Muscle of leg (tissue), 11 donors: Measurements from ENCODE around the gene SYNDIG1. TPM values are rescaled to one million over a fixed set of nuclear protein-coding genes. Genes with fewer than 3 reads are reported as not detected.
A peak's percentile ranks its signal among the peaks of the same experiment; 100 is the strongest.

Source experiments
- DNase-seq: peaks from one replicate; pipeline ENCODE4 v3.0.0; 2013
- H3K27ac ChIP-seq: one replicate; pipeline ENCODE4 v1.5.1; 2013; ENCODE audit warnings: mild to moderate bottlenecking, low read length, control low read depth
- H3K27me3 ChIP-seq: one replicate; pipeline ENCODE4 v1.6.1; 2013; ENCODE audit warnings: low read length; ENCODE audit not compliant: control insufficient read depth, insufficient read depth
- H3K36me3 ChIP-seq: one replicate; pipeline ENCODE4 v1.6.1; 2013; ENCODE audit warnings: low read length; ENCODE audit not compliant: control insufficient read depth, insufficient read depth
- H3K4me1 ChIP-seq: one replicate; pipeline ENCODE4 v1.6.1; 2013; ENCODE audit warnings: low read length; ENCODE audit not compliant: control insufficient read depth, insufficient read depth
- H3K4me3 ChIP-seq: one replicate; pipeline ENCODE4 v1.5.1; 2013; ENCODE audit warnings: low read length, control low read depth
- H3K9me3 ChIP-seq: replicated peaks from 2 replicates; pipeline ENCODE4 v1.6.1; 2013; ENCODE audit warnings: low read depth, low read length; ENCODE audit not compliant: control insufficient read depth
- WGBS: methylation state at CpG from one replicate; pipeline ENCODE4 v1.1.5; 2013; ENCODE audit warnings: missing lambda C conversion rate; ENCODE audit not compliant: insufficient coverage; 5-methylcytosine and 5-hydroxymethylcytosine counted together
- polyA plus RNA-seq, 8 donors: library from polyadenylated mRNA; unstranded; fragments of 120-200 nt; gene quantifications; one replicate each; pipeline versions ENCODE4 v1.2.1 to v1.2.3, GENCODE V29; 2013; ENCODE audit warnings: inconsistent platforms in 1 of 8, low replicate concordance in 1 of 8; ENCODE audit not compliant: insufficient read length in 8 of 8, insufficient read depth in 1 of 8
- total RNA-seq: library from RNA; stranded (reverse); fragments of 120-200 nt; gene quantifications from one replicate; pipeline ENCODE4 v1.2.4, GENCODE V29; 2013

Gene SYNDIG1
- total and polyA plus RNA-seq, 9 donors: 2.5 to 5.3 (median 4.3) TPM

GRCh38 chr20:24638591-24639548 lies 169.4 kb downstream of the SYNDIG1 start:
- Histone ChIP-seq H3K27me3 (no peaks in the 10 kb centered on the region), H3K4me1 (no peaks in the 10 kb centered on the region), H3K27ac (no peak overlapping the region), H3K36me3 (no peaks in the 10 kb centered on the region), H3K4me3 (no peak overlapping the region), H3K9me3 (no peaks in the 10 kb centered on the region)
- DNase-seq: no peak
- 75% methylated on average over 9 of the region's 12 CpGs for WGBS

- H3K27ac ChIP-seq: no peak overlapping the region
- H3K4me1 ChIP-seq: no peaks in the 10 kb centered on the region
These were observed 170.8 kb downstream of the SYNDIG1 start for GRCh38 chr20:24640276-24640675.

GRCh38 chr20:24640686-24641085 lies 171.3 kb downstream of the SYNDIG1 start:
- Histone ChIP-seq H3K4me3 (no peak overlapping the region), H3K27me3 (no peaks in the 10 kb centered on the region), H3K4me1 (no peaks in the 10 kb centered on the region), H3K9me3 (peaks cover 6% of the 10 kb centered on the region), H3K27ac (no peak overlapping the region), H3K36me3 (no peaks in the 10 kb centered on the region)
- WGBS: 82% methylated on average over 4 of the region's 6 CpGs
- no peak for DNase-seq

More at GRCh38 chr20:24640276-24640675, 170.8 kb downstream of the SYNDIG1 start:
- Histone ChIP-seq H3K36me3 (no peaks in the 10 kb centered on the region), H3K4me3 (no peak overlapping the region), H3K9me3 (peaks cover 6% of the 10 kb centered on the region), H3K27me3 (no peaks in the 10 kb centered on the region)
- WGBS: 81% methylated on average over 1 of the region's 2 CpGs
- no peak for DNase-seq

GRCh38 chr20:24643731-24644626 lies 174.6 kb downstream of the SYNDIG1 start:
- Histone ChIP-seq H3K36me3 (no peaks in the 10 kb centered on the region), H3K27ac (no peak overlapping the region), H3K4me3 (no peak overlapping the region), H3K9me3 (peaks cover 6% of the 10 kb centered on the region), H3K27me3 (no peaks in the 10 kb centered on the region), H3K4me1 (peaks cover 3% of the 10 kb centered on the region)
- no peak for DNase-seq
- no CpG with 5 or more reads among the region's 2 CpGs for WGBS

GRCh38 chr20:24646321-24646720 lies 176.9 kb downstream of the SYNDIG1 start:
- no peaks in the 10 kb centered on the region for H3K36me3 ChIP-seq
- peaks cover 6% of the 10 kb centered on the region for H3K9me3 ChIP-seq
- no peak overlapping the region for H3K4me3 ChIP-seq
- no peak for DNase-seq
- H3K4me1 ChIP-seq: peaks cover 3% of the 10 kb centered on the region
- no peaks in the 10 kb centered on the region for H3K27me3 ChIP-seq
- H3K27ac ChIP-seq: no peak overlapping the region
- WGBS: 79% methylated on average over 8 of the region's 10 CpGs

GRCh38 chr20:24647713-24648112 lies 178.3 kb downstream of the SYNDIG1 start:
- Histone ChIP-seq H3K4me3 (no peak overlapping the region), H3K27me3 (no peaks in the 10 kb centered on the region), H3K4me1 (peaks cover 6% of the 10 kb centered on the region), H3K9me3 (peaks cover 6% of the 10 kb centered on the region), H3K36me3 (no peaks in the 10 kb centered on the region), H3K27ac (no peak overlapping the region)
- DNase-seq: no peak
- WGBS: no CpG with 5 or more reads among the region's 2 CpGs

GRCh38 chr20:24648481-24648880 lies 179.1 kb downstream of the SYNDIG1 start:
- Histone ChIP-seq H3K4me3 (no peak overlapping the region), H3K4me1 (peaks cover 7% of the 10 kb centered on the region), H3K27ac (no peak overlapping the region), H3K36me3 (no peaks in the 10 kb centered on the region), H3K9me3 (peaks cover 6% of the 10 kb centered on the region), H3K27me3 (no peaks in the 10 kb centered on the region)
- DNase-seq: peak; percentile 83
- 40% methylated on average over 2 of the region's 4 CpGs for WGBS

- H3K9me3 ChIP-seq: peaks cover 6% of the 10 kb centered on the region
- no peak overlapping the region for H3K4me3 ChIP-seq
- H3K4me1 ChIP-seq: peaks cover 7% of the 10 kb centered on the region
- no peaks in the 10 kb centered on the region for H3K27me3 ChIP-seq
- WGBS: 80% methylated on average over 1 of the region's 2 CpGs
- no peak for DNase-seq
- no peaks in the 10 kb centered on the region for H3K36me3 ChIP-seq
- no peak overlapping the region for H3K27ac ChIP-seq
These were observed 179.5 kb downstream of the SYNDIG1 start for GRCh38 chr20:24648919-24649318.

GRCh38 chr20:24649787-24650490 lies 180.5 kb downstream of the SYNDIG1 start:
- H3K36me3 ChIP-seq: no peaks in the 10 kb centered on the region
- DNase-seq: peak; percentile 14
- no peaks in the 10 kb centered on the region for H3K9me3 ChIP-seq
- no peak overlapping the region for H3K27ac ChIP-seq
- H3K4me3 ChIP-seq: no peak overlapping the region
- 73% methylated on average over 11 of the region's 11 CpGs for WGBS
- H3K27me3 ChIP-seq: no peaks in the 10 kb centered on the region
- H3K4me1 ChIP-seq: peaks cover 7% of the 10 kb centered on the region
